ENCODE results near the gene GPR55. TPM values are rescaled to one million over a fixed set of nuclear protein-coding genes. Genes with fewer than 3 reads are reported as not detected.

GPR55 gene
- total RNA-seq, 1 donor from 2014 or later: not detected

DNA sequence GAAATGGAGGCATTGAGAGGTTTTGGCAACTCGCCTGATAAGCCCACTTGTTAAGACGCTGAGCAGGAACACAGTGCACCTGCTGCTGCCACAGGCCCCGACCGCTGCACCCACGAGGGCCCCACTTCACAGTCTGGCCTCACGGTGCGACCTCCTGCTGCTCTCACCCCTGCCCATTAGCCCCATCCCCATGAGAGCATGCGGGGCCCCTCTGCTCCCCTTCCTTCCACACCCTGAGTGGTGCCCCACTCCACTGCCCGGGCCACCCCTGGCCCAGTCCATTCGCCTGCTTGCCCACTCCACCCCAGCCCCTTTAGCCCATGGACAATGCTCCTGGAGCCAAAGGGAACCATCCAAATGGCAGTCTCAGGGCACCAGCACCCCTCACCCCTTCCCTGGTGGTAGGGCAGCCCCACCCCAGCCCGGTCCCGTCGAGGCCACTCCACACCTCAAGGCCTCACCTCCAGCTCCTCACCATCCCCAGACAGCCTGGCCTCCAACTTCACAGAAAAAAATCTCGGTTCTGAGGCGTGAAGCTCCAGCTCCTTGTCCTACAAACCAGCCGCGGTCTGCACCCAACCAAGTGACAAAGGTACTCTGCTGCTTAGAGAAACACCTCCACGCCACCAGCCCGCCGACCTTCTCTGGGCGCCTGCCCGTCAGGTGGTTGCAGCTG, 6.7 kb upstream of the GPR55 start:
- Histone ChIP-seq H4K20me1 (ENCODE audit: insufficient read depth, low read length) (no peaks in the 10 kb centered on the region), H3K4me1 (ENCODE audit: insufficient read depth, low read length) (no peaks in the 10 kb centered on the region), H3K27ac (ENCODE audit: low read depth, low read length) (no peak overlapping the region), H3K9me3 (ENCODE audit: insufficient read depth, low read depth, low read length) (no peaks in the 10 kb centered on the region), H2AFZ (ENCODE audit: low read depth, low read length) (no peak overlapping the region), H3K27me3 (ENCODE audit: insufficient read depth, low read length) (peaks cover 2% of the 10 kb centered on the region), H3K9ac (ENCODE audit: low read length) (no peak overlapping the region), H3K79me2 (ENCODE audit: insufficient read depth, low read length) (no peaks in the 10 kb centered on the region), H3K36me3 (ENCODE audit: insufficient read depth, low read length) (no peaks in the 10 kb centered on the region), H3K4me3 (ENCODE audit: insufficient read depth, low read depth, low read length) (no peak overlapping the region), H3K4me2 (ENCODE audit: low read length) (no peak overlapping the region)
- peaks cover 38% of the 10 kb centered on the region for H3K27me3 Mint-ChIP-seq (ENCODE audit: low read depth, unreplicated experiment)
- H3K4me3 Mint-ChIP-seq (ENCODE audit: unreplicated experiment): no peak overlapping the region
- TF ChIP-seq EZH2 (IDR thresholded peaks at IDR 0.05; ENCODE audit: insufficient read depth, low read length): no peak
- TF ChIP-seq, protein P1, sequence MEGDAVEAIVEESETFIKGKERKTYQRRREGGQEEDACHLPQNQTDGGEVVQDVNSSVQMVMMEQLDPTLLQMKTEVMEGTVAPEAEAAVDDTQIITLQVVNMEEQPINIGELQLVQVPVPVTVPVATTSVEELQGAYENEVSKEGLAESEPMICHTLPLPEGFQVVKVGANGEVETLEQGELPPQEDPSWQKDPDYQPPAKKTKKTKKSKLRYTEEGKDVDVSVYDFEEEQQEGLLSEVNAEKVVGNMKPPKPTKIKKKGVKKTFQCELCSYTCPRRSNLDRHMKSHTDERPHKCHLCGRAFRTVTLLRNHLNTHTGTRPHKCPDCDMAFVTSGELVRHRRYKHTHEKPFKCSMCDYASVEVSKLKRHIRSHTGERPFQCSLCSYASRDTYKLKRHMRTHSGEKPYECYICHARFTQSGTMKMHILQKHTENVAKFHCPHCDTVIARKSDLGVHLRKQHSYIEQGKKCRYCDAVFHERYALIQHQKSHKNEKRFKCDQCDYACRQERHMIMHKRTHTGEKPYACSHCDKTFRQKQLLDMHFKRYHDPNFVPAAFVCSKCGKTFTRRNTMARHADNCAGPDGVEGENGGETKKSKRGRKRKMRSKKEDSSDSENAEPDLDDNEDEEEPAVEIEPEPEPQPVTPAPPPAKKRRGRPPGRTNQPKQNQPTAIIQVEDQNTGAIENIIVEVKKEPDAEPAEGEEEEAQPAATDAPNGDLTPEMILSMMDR (IDR thresholded peaks at IDR 0.05; ENCODE audit: insufficient read depth, low read depth, low read length): no peak
- H3K36me3 Mint-ChIP-seq (ENCODE audit: low read depth, unreplicated experiment): no peaks in the 10 kb centered on the region
- FAIRE-seq (no peak), DNase-seq (ENCODE audit: low read depth) (no peak)
- peaks cover 7% of the 10 kb centered on the region for H3K9me3 Mint-ChIP-seq (ENCODE audit: unreplicated experiment)
- no peak overlapping the region for H3K27ac Mint-ChIP-seq (ENCODE audit: unreplicated experiment)
- H3K4me1 Mint-ChIP-seq (ENCODE audit: low read depth, unreplicated experiment): peaks cover 1% of the 10 kb centered on the region

DNA sequence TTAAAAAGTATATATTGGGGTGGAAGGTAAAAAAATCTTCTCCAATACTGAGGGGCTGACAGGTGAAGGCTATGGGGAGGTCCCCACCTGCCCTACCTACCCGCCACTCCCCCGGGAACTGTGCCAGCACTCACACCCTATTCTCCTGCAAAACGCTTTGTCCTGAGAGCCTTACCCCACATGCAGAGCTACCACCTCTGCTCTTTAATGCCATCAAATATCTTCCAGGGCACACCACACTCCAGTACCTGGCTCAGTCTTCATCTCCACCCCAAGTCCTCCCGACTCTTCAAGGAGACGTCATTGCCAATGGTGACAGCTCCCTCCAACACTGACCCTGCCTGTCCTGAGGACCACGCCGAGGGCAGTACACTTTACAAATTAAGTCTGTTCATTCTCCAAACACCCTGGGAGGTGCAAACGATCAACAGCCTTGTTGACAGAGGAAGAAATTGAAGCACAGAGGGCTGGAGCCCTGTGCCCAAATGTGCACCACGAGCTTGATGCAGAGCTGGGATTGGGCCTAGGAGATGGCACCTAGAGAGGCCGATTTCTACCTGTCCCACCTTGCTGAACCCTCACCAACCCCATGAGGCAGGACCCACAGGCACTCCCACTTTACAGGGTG, 6.0 kb upstream of the GPR55 start:
- no peak overlapping the region for H2AFZ ChIP-seq (ENCODE audit: low read depth, low read length)
- Mint-ChIP-seq H3K36me3 (ENCODE audit: low read depth, unreplicated experiment) (no peaks in the 10 kb centered on the region), H3K4me1 (ENCODE audit: low read depth, unreplicated experiment) (peaks cover 1% of the 10 kb centered on the region), H3K9me3 (ENCODE audit: unreplicated experiment) (peaks cover 3% of the 10 kb centered on the region), H3K27me3 (ENCODE audit: low read depth, unreplicated experiment) (peaks cover 38% of the 10 kb centered on the region), H3K27ac (ENCODE audit: unreplicated experiment) (no peak overlapping the region), H3K4me3 (ENCODE audit: unreplicated experiment) (no peak overlapping the region)
- H3K4me1 ChIP-seq (ENCODE audit: insufficient read depth, low read length): no peaks in the 10 kb centered on the region
- FAIRE-seq (no peak), DNase-seq (ENCODE audit: low read depth) (no peak)
- no peak for TF ChIP-seq EZH2 (IDR thresholded peaks at IDR 0.05; ENCODE audit: insufficient read depth, low read length)
- TF ChIP-seq, protein P1 (IDR thresholded peaks at IDR 0.05; ENCODE audit: insufficient read depth, low read depth, low read length): no peak
- no peak overlapping the region for H3K27ac ChIP-seq (ENCODE audit: low read depth, low read length)
- no peak overlapping the region for H3K4me3 ChIP-seq (ENCODE audit: insufficient read depth, low read depth, low read length)
- H3K9ac ChIP-seq (ENCODE audit: low read length): no peak overlapping the region
- H4K20me1 ChIP-seq (ENCODE audit: insufficient read depth, low read length): no peaks in the 10 kb centered on the region
- H3K36me3 ChIP-seq (ENCODE audit: insufficient read depth, low read length): no peaks in the 10 kb centered on the region
- no peaks in the 10 kb centered on the region for H3K79me2 ChIP-seq (ENCODE audit: insufficient read depth, low read length)
- H3K9me3 ChIP-seq (ENCODE audit: insufficient read depth, low read depth, low read length): no peaks in the 10 kb centered on the region
- peaks cover 2% of the 10 kb centered on the region for H3K27me3 ChIP-seq (ENCODE audit: insufficient read depth, low read length)
- H3K4me2 ChIP-seq (ENCODE audit: low read length): no peak overlapping the region

Data from astrocyte (in vitro differentiated cells and primary cell).